Esophagus squamous epithelium (tissue), 4 donors: ENCODE results near the gene CLDN6.

ENCODE experiments used
- POLR2A ChIP-seq, 4 donors: fragments of 450-650 bp; IDR thresholded peaks; one replicate each; pipeline ENCODE4 v1.6.1; 2017; ENCODE audit warnings: antibody characterized with exemption in 4 of 4, mild to moderate bottlenecking in 4 of 4, moderate library complexity in 3 of 4
- TF ChIP-seq, protein P1 (sequence below), 6 experiments: fragments of 450-650 bp in 4 of 6; fragments of 200-600 bp in 2 of 6; sonication (generic) in 2 of 6; IDR thresholded peaks; one replicate each; pipeline ENCODE4 v1.5.1; 2016 to 2019; ENCODE audit warnings: antibody characterized with exemption in 6 of 6, mild to moderate bottlenecking in 4 of 6, moderate library complexity in 4 of 6

DNA sequence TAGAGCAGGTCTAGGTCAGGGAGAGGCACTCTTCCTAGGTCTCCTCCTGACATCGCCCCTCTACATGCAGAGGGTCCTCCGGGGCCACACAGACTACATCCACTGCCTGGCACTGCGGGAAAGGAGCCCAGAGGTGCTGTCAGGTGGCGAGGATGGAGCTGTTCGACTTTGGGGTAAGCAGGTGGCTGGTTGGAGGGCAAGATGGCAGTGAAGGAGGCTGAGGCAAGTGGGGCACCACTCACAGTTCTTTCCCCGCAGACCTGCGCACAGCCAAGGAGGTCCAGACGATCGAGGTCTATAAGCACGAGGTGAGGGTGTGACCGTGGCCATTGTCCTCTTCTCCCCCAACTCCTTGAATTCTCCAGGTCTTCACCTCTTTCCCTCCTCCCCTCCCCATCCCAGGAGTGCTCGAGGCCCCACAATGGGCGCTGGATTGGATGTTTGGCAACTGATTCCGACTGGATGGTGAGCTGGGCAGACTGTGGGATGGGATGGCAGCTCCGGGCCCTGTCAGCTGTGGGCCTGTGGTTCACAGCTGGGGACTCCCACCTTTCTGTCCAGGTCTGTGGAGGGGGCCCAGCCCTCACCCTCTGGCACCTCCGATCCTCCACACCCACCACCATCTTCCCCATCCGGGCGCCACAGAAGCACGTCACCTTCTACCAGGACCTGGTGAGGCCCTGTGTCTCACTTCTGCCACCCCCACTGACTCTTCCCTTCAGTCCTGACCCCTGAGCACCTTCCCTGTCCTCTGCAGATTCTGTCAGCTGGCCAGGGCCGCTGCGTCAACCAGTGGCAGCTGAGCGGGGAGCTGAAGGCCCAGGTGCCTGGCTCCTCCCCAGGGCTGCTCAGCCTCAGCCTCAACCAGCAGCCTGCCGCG lies 8.9 kb upstream of the CLDN6 start:
- TF ChIP-seq, protein P1, sequence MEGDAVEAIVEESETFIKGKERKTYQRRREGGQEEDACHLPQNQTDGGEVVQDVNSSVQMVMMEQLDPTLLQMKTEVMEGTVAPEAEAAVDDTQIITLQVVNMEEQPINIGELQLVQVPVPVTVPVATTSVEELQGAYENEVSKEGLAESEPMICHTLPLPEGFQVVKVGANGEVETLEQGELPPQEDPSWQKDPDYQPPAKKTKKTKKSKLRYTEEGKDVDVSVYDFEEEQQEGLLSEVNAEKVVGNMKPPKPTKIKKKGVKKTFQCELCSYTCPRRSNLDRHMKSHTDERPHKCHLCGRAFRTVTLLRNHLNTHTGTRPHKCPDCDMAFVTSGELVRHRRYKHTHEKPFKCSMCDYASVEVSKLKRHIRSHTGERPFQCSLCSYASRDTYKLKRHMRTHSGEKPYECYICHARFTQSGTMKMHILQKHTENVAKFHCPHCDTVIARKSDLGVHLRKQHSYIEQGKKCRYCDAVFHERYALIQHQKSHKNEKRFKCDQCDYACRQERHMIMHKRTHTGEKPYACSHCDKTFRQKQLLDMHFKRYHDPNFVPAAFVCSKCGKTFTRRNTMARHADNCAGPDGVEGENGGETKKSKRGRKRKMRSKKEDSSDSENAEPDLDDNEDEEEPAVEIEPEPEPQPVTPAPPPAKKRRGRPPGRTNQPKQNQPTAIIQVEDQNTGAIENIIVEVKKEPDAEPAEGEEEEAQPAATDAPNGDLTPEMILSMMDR (IDR thresholded peaks at IDR 0.05), result no peak
- no peak for TF ChIP-seq POLR2A (IDR thresholded peaks at IDR 0.05)
